ENCODE data around the gene RFC5. TPM values are rescaled to one million over a fixed set of nuclear protein-coding genes. Genes with fewer than 3 reads are reported as not detected.

The RFC5 gene
- total RNA-seq, 1 experiment from 2014 or later, result 34.7 TPM

GRCh38 chr12:118044075-118044474 lies 27.6 kb downstream of the RFC5 start:
- intact Hi-C loops (cut with micrococcal nuclease; ENCODE audit: unreplicated experiment), result no loop called here
- no peak for TF ChIP-seq EZH2 (IDR thresholded peaks at IDR 0.05; ENCODE audit: low read depth)
- TF ChIP-seq CTCF (conservative IDR thresholded peaks at IDR 0.05), result no peak
- no TSS peak for BruUV-seq (replicated peaks)
- no peaks in the 10 kb centered on the region for H3K79me2 ChIP-seq (ENCODE audit: low read depth)
- H3K4me3 ChIP-seq, result no peak overlapping the region
- CTCF ChIA-PET, result no interaction called here
- H4K20me1 ChIP-seq (ENCODE audit: insufficient read depth), result no peaks in the 10 kb centered on the region
- no peaks in the 10 kb centered on the region for H3K4me1 ChIP-seq (replicated peaks; ENCODE audit: insufficient read depth)
- no peak overlapping the region for H3K4me2 ChIP-seq
- DNase-seq, result no peak
- no peaks in the 10 kb centered on the region for H3F3A ChIP-seq (ENCODE audit: insufficient read depth, low read depth)
- no peaks in the 10 kb centered on the region for H3K9me3 ChIP-seq (ENCODE audit: insufficient read depth, low read depth)
- no peak overlapping the region for H3K27ac ChIP-seq
- H3K36me3 ChIP-seq (ENCODE audit: low read depth), result peaks cover 13% of the 10 kb centered on the region; the same call in 1 of the 2 replicates
- no peaks in the 10 kb centered on the region for H3K27me3 ChIP-seq (ENCODE audit: insufficient read depth, low read depth)
- no peaks in the 10 kb centered on the region for H3K9me2 ChIP-seq (ENCODE audit: insufficient read depth)
- H2AFZ ChIP-seq, result no peak overlapping the region
- POLR2A ChIA-PET (ENCODE audit: unreplicated experiment), result no interaction called here

- CTCF ChIA-PET, result no interaction called here
These were observed 28.1 kb downstream of the RFC5 start for GRCh38 chr12:118044577-118044976.

GRCh38 chr12:118046430-118046829 lies 29.9 kb downstream of the RFC5 start:
- intact Hi-C loops (cut with micrococcal nuclease; ENCODE audit: unreplicated experiment), result no loop called here
- Histone ChIP-seq H2AFZ (no peak overlapping the region), H3K4me2 (no peak overlapping the region), H3K4me3 (no peak overlapping the region), H4K20me1 (ENCODE audit: insufficient read depth) (no peaks in the 10 kb centered on the region), H3K27ac (no peak overlapping the region), H3F3A (ENCODE audit: insufficient read depth, low read depth) (peaks cover 5% of the 10 kb centered on the region; the same call in 1 of the 2 replicates), H3K27me3 (ENCODE audit: insufficient read depth, low read depth) (no peaks in the 10 kb centered on the region), H3K4me1 (replicated peaks; ENCODE audit: insufficient read depth) (peaks cover 7% of the 10 kb centered on the region), H3K9me3 (ENCODE audit: insufficient read depth, low read depth) (no peaks in the 10 kb centered on the region), H3K9me2 (ENCODE audit: insufficient read depth) (no peaks in the 10 kb centered on the region), H3K79me2 (ENCODE audit: low read depth) (peaks cover 16% of the 10 kb centered on the region), H3K36me3 (ENCODE audit: low read depth) (peaks cover 21% of the 10 kb centered on the region)
- no TSS peak for BruUV-seq (replicated peaks)
- ChIA-PET POLR2A (ENCODE audit: unreplicated experiment) (no interaction called here), CTCF (no interaction called here)
- TF ChIP-seq CTCF (conservative IDR thresholded peaks at IDR 0.05) (no peak), EZH2 (IDR thresholded peaks at IDR 0.05; ENCODE audit: low read depth) (no peak)
- no peak for DNase-seq

More at GRCh38 chr12:118044577-118044976, 28.1 kb downstream of the RFC5 start:
- no peak overlapping the region for H3K4me2 ChIP-seq
- intact Hi-C loops (cut with micrococcal nuclease; ENCODE audit: unreplicated experiment), result no loop called here
- H3K27me3 ChIP-seq (ENCODE audit: insufficient read depth, low read depth), result no peaks in the 10 kb centered on the region
- 0 out of 2 replicates have a peak, but pooled peaks cover 9% of the 10 kb centered on the region for H3K36me3 ChIP-seq (ENCODE audit: low read depth)
- H3F3A ChIP-seq (ENCODE audit: insufficient read depth, low read depth), result no peaks in the 10 kb centered on the region
- H2AFZ ChIP-seq, result no peak overlapping the region
- POLR2A ChIA-PET (ENCODE audit: unreplicated experiment), result no interaction called here
- no peak for DNase-seq
- no peaks in the 10 kb centered on the region for H4K20me1 ChIP-seq (ENCODE audit: insufficient read depth)
- H3K9me2 ChIP-seq (ENCODE audit: insufficient read depth), result no peaks in the 10 kb centered on the region
- 0 out of 2 replicates have a peak, but pooled peaks cover under 1% of the 10 kb centered on the region for H3K79me2 ChIP-seq (ENCODE audit: low read depth)
- H3K4me1 ChIP-seq (replicated peaks; ENCODE audit: insufficient read depth), result no peaks in the 10 kb centered on the region
- BruUV-seq (replicated peaks), result no TSS peak
- TF ChIP-seq CTCF (conservative IDR thresholded peaks at IDR 0.05) (no peak), EZH2 (IDR thresholded peaks at IDR 0.05; ENCODE audit: low read depth) (no peak)
- H3K9me3 ChIP-seq (ENCODE audit: insufficient read depth, low read depth), result no peaks in the 10 kb centered on the region
- no peak overlapping the region for H3K4me3 ChIP-seq
- no peak overlapping the region for H3K27ac ChIP-seq
